ENCODE results near the gene GLTPD2.

The GLTPD2 gene

GRCh38 chr17:4772235-4772613 is 16.5 kb upstream of the GLTPD2 start:
- no peak for DNase-seq

GRCh38 chr17:4777969-4778760 is 10.6 kb upstream of the GLTPD2 start:
- no peak for DNase-seq

GRCh38 chr17:4780325-4780955 is 8.3 kb upstream of the GLTPD2 start:
- no peak for DNase-seq

- DNase-seq: no peak
Measured at GRCh38 chr17:4782652-4783051, 6.1 kb upstream of the GLTPD2 start.

GRCh38 chr17:4785311-4786105 is 3.3 kb upstream of the GLTPD2 start:
- DNase-seq: no peak

- no peak for DNase-seq
Measured at GRCh38 chr17:4786106-4786511, 2.7 kb upstream of the GLTPD2 start, which contains the start of gene VMO1. Gene VMO1, minus strand, starts transcription at chr17:4786364. Its CDS starts 12 bp downstream, at chr17:4786352.

GRCh38 chr17:4786516-4786915 is 2.2 kb upstream of the GLTPD2 start:
- DNase-seq: no peak

GRCh38 chr17:4788159-4788806 is 481 bp upstream of the GLTPD2 start:
- DNase-seq: no peak

GRCh38 chr17:4789701-4789950 is 862 bp downstream of the GLTPD2 start:
- DNase-seq: no peak

GRCh38 chr17:4789951-4790704 is 1.4 kb downstream of the GLTPD2 start:
- peak; percentile 76 for DNase-seq

GRCh38 chr17:4790705-4791088 is 1.9 kb downstream of the GLTPD2 start:
- no peak for DNase-seq

GRCh38 chr17:4795168-4795567 is 6.4 kb downstream of the GLTPD2 start:
- no peak for DNase-seq

GRCh38 chr17:4796552-4796920 is 7.8 kb downstream of the GLTPD2 start:
- DNase-seq: no peak

GRCh38 chr17:4800462-4801196 is 11.9 kb downstream of the GLTPD2 start:
- DNase-seq: no peak

- DNase-seq: no peak
Measured at GRCh38 chr17:4802228-4802627, 13.5 kb downstream of the GLTPD2 start, which contains the start of gene C17orf114. Gene C17orf114, minus strand, starts transcription at chr17:4802328.

- no peak for DNase-seq
Measured at GRCh38 chr17:4806456-4806776, 17.7 kb downstream of the GLTPD2 start.

- DNase-seq: peak; percentile 57
Measured at GRCh38 chr17:4806777-4807604, 18.2 kb downstream of the GLTPD2 start, which contains the start of gene PLD2. Gene PLD2, plus strand, starts transcription at chr17:4807152. Its CDS starts 621 bp downstream, at chr17:4807773.

GRCh38 chr17:4807605-4808377 is 19.0 kb downstream of the GLTPD2 start:
- no peak for DNase-seq

- no peak for DNase-seq
Measured at GRCh38 chr17:4808378-4808767, 19.6 kb downstream of the GLTPD2 start.

- DNase-seq: no peak
Measured at GRCh38 chr17:4810696-4811290, 22.0 kb downstream of the GLTPD2 start.
